Stomach (tissue), 9 donors: Measurements from ENCODE around the gene PLCB4. TPM values are rescaled to one million over a fixed set of nuclear protein-coding genes. Genes with fewer than 3 reads are reported as not detected.

Source experiments
- DNase-seq, 2 donors: peaks; one replicate each; pipeline versions ENCODE4 v3.0.0 to v3.0.0-alpha.2; 2013 to 2019
- H3K27ac ChIP-seq, 5 donors: fragments of 200-600 bp in 4 of 5; sonication (generic) in 4 of 5; one replicate each; pipeline ENCODE4 v1.5.1; 2013 to 2019; ENCODE audit warnings: mild to moderate bottlenecking in 1 of 5, moderate library complexity in 1 of 5
- H3K27me3 ChIP-seq, 3 donors: fragments of 200-600 bp; sonication (generic); one replicate each; pipeline ENCODE4 v1.5.1; 2017 to 2019; ENCODE audit warnings: mixed run types in 1 of 3
- H3K36me3 ChIP-seq, 4 donors: fragments of 200-600 bp; sonication (generic); 1 replicate in 3 of 4; 2 replicates in 1 of 4; pipeline ENCODE4 v1.5.1; 2016 to 2019
- H3K4me1 ChIP-seq, 4 donors: fragments of 200-600 bp; sonication (generic); one replicate each; pipeline ENCODE4 v1.5.1; 2016 to 2019
- H3K4me3 ChIP-seq, 4 donors: fragments of 200-600 bp; sonication (generic) in 3 of 4; one replicate each; pipeline ENCODE4 v1.5.1; 2016 to 2019; ENCODE audit warnings: mild to moderate bottlenecking in 1 of 4
- H3K9me3 ChIP-seq, 4 donors: fragments of 200-600 bp; sonication (generic); one replicate each; pipeline ENCODE4 v1.5.1; 2016 to 2019
- CTCF ChIP-seq, 7 experiments: fragments of 450-650 bp in 4 of 7; fragments of 200-600 bp in 3 of 7; sonication (generic) in 3 of 7; IDR thresholded peaks; one replicate each; pipeline ENCODE4 v1.5.1; 2016 to 2019; ENCODE audit warnings: antibody characterized with exemption in 7 of 7, control low read depth in 2 of 7, mild to moderate bottlenecking in 1 of 7
- EP300 ChIP-seq: sonication (generic); formaldehyde crosslinking; IDR thresholded peaks from one replicate; pipeline ENCODE4 v1.6.1; 2017; ENCODE audit warnings: antibody characterized with exemption
- POLR2A ChIP-seq, 4 donors: fragments of 450-650 bp; IDR thresholded peaks; one replicate each; pipeline ENCODE4 v1.6.1; 2016; ENCODE audit warnings: antibody characterized with exemption in 4 of 4, control low read depth in 2 of 4, mild to moderate bottlenecking in 1 of 4, moderate library complexity in 1 of 4
- POLR2AphosphoS5 ChIP-seq, 3 donors: sonication (generic); formaldehyde crosslinking; IDR thresholded peaks; one replicate each; pipeline ENCODE4 v1.6.1; 2016; ENCODE audit warnings: antibody characterized with exemption in 3 of 3
- WGBS, 5 donors: extraction: QIAGEN DNeasy Blood & Tissue Kit in 3 of 5; methylation state at CpG; one replicate each; pipeline versions ENCODE4 v1.1.5 to v1.1.7; 2013 to 2018; 5-methylcytosine and 5-hydroxymethylcytosine counted together
- intact Hi-C: fragments of 100-400 bp; cut with DNase I; formaldehyde crosslinking; loops from one replicate; pipeline ENCODE4 v1.15.1; 2023; ENCODE audit warnings: low total_unique reads
- polyA plus RNA-seq, 3 donors: library from polyadenylated mRNA; stranded (reverse); fragments of 200-250 nt; gene quantifications; one replicate each; pipeline ENCODE4 v1.2.3, GENCODE V29; 2013
- total RNA-seq, 5 donors: library from RNA; depleted of rRNA; stranded (reverse); fragments of >200 nt; gene quantifications; one replicate each; pipeline versions ENCODE4 v1.1.0 to v1.2.3, GENCODE V29; 2014 to 2016
- donor health status: healthy with polysubstance abuse.
- donor health status: Bipolar disorder and iron deficiency.
- donor health status: healthy.

Gene PLCB4
- total and polyA plus RNA-seq, 8 donors = 5.3 to 29.4 (median 22.3) TPM

- H3K27ac ChIP-seq = no peak overlapping the region
- WGBS, 5 donors = 66 to 88% (median 70%) methylated on average over 1 of the region's 1 CpG
- H3K9me3 ChIP-seq = no peaks in the 10 kb centered on the region
- TF ChIP-seq POLR2AphosphoS5 (IDR thresholded peaks at IDR 0.05) = no peak
- TF ChIP-seq CTCF (IDR thresholded peaks at IDR 0.05) = no peak
- TF ChIP-seq POLR2A (IDR thresholded peaks at IDR 0.05) = no peak
- no peak for TF ChIP-seq EP300
- no peak overlapping the region for H3K4me3 ChIP-seq
- DNase-seq = no peak
- no peaks in the 10 kb centered on the region for H3K4me1 ChIP-seq
- intact Hi-C loops = loop anchor here (5.0 kb wide), 1 partner anchor 200 kb away; no protein-coding TSS in a partner anchor
- H3K36me3 ChIP-seq = peaks cover 0 to 50% (median 20%) of the 10 kb centered on the region in 4 donors
- no peaks in the 10 kb centered on the region for H3K27me3 ChIP-seq
These were observed 342.9 kb downstream of the PLCB4 start for GRCh38 chr20:9411833-9412232.

- Histone ChIP-seq H3K27me3 (no peaks in the 10 kb centered on the region), H3K9me3 (no peaks in the 10 kb centered on the region), H3K36me3 (peaks cover 0 to 50% (median 20%) of the 10 kb centered on the region in 4 donors), H3K27ac (no peak overlapping the region), H3K4me1 (no peaks in the 10 kb centered on the region), H3K4me3 (no peak overlapping the region)
- TF ChIP-seq EP300 (no peak), POLR2A (IDR thresholded peaks at IDR 0.05) (no peak), POLR2AphosphoS5 (IDR thresholded peaks at IDR 0.05) (no peak), CTCF (IDR thresholded peaks at IDR 0.05) (no peak)
- intact Hi-C loops = loop anchor here (5.0 kb wide), 1 partner anchor 200 kb away; no protein-coding TSS in a partner anchor
- DNase-seq = no peak
- WGBS, 5 donors = 84 to 92% (median 86%) methylated on average over 5 of the region's 5 CpGs
These were observed 343.4 kb downstream of the PLCB4 start for GRCh38 chr20:9412309-9412708.

- no peak for TF ChIP-seq CTCF (IDR thresholded peaks at IDR 0.05)
- TF ChIP-seq POLR2AphosphoS5 (IDR thresholded peaks at IDR 0.05) = no peak
- 85 to 95% (median 94%) methylated on average over 10 of the region's 10 CpGs for WGBS, 5 donors
- intact Hi-C loops = loop anchor here (5.0 kb wide), 1 partner anchor 199 kb away; no protein-coding TSS in a partner anchor
These were observed 344.1 kb downstream of the PLCB4 start for GRCh38 chr20:9413001-9413400.

GRCh38 chr20:9415426-9415825 is 346.5 kb downstream of the PLCB4 start:
- intact Hi-C loops = no loop called here
- 94 to 100% (median 100%) methylated on average over 2 of the region's 2 CpGs for WGBS, 5 donors

More at GRCh38 chr20:9413001-9413400, 344.1 kb downstream of the PLCB4 start:
- H3K27ac ChIP-seq = no peak overlapping the region
- H3K4me1 ChIP-seq = no peaks in the 10 kb centered on the region
- no peaks in the 10 kb centered on the region for H3K27me3 ChIP-seq
- no peaks in the 10 kb centered on the region for H3K9me3 ChIP-seq
- peaks cover 0 to 50% (median 20%) of the 10 kb centered on the region in 4 donors for H3K36me3 ChIP-seq
- no peak overlapping the region for H3K4me3 ChIP-seq
- no peak for DNase-seq

More at GRCh38 chr20:9415426-9415825, 346.5 kb downstream of the PLCB4 start:
- no peaks in the 10 kb centered on the region for H3K9me3 ChIP-seq
- peaks cover 0 to 45% (median 18%) of the 10 kb centered on the region in 4 donors for H3K36me3 ChIP-seq
- no peak overlapping the region for H3K27ac ChIP-seq
- H3K4me3 ChIP-seq = no peak overlapping the region
- no peak for DNase-seq
- TF ChIP-seq POLR2AphosphoS5 (IDR thresholded peaks at IDR 0.05) (no peak), POLR2A (IDR thresholded peaks at IDR 0.05) (no peak), EP300 (no peak), CTCF (IDR thresholded peaks at IDR 0.05) (no peak)
- H3K4me1 ChIP-seq = no peaks in the 10 kb centered on the region
- no peaks in the 10 kb centered on the region for H3K27me3 ChIP-seq
